Kidney epithelial cell (primary cell): ENCODE results near the gene HCRTR1. TPM values are rescaled to one million over a fixed set of nuclear protein-coding genes. Genes with fewer than 3 reads are reported as not detected.

Experiments
- DNase-seq: peaks from one replicate; pipeline ENCODE4 v3.0.0-alpha.2; 2010; ENCODE audit warnings: low read depth
- H3K27me3 ChIP-seq: 2 replicates; pipeline ENCODE4 v1.6.0; 2011; ENCODE audit warnings: low read length; ENCODE audit not compliant: control insufficient read depth, insufficient read depth
- H3K36me3 ChIP-seq: 2 replicates; pipeline ENCODE4 v1.5.1; 2011; ENCODE audit warnings: low read length; ENCODE audit not compliant: control insufficient read depth, insufficient read depth
- H3K4me3 ChIP-seq: 2 replicates; pipeline ENCODE4 v1.5.1; 2011; ENCODE audit warnings: low read depth, mild to moderate bottlenecking, control low read depth, low read length
- total RNA-seq: library from RNA; depleted of rRNA; stranded (reverse); fragments of >200 nt; gene quantifications from 2 replicates; pipeline ENCODE4 v1.2.3, GENCODE V29; 2015
- TF ChIP-seq, protein P1 (sequence below): IDR thresholded peaks from 2 replicates; pipeline ENCODE4 v1.5.1; 2011; ENCODE audit warnings: mild to moderate bottlenecking, moderate library complexity, low read length, control low read depth, inconsistent platforms; ENCODE audit not compliant: insufficient read depth, poor library complexity, severe bottlenecking

The HCRTR1 gene
- total RNA-seq, 1 donor from 2014 or later = not detected

DNA sequence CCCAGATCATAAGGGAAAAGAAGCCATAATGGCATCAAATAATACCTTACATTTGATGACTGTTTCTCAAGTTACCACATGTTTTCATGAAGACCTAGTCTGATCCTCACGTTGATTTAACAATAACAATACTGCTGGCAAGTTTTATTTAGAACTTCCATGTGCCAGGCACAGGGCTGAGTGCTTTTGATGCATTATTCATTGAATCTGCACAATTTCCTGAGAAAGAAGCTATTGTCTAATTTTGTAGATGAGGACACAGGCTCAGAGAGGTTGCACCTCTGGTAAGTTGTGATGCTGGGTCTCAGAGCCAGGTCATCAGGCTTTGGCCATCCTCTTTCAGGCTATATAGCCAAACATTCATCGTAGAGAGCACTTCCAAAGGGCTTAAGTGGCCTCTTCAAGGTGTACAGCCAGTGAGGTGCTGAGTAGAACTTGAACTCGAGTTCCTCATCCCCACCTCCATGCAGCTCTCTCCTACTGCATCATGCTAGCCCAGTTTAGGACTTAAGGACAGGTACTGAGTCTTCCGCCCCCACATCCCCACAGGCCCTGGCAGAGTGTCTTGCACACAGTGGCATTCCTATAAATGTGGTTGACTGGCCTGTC lies 35.5 kb downstream of the HCRTR1 start:
- no peaks in the 10 kb centered on the region for H3K27me3 ChIP-seq
- TF ChIP-seq, protein P1, sequence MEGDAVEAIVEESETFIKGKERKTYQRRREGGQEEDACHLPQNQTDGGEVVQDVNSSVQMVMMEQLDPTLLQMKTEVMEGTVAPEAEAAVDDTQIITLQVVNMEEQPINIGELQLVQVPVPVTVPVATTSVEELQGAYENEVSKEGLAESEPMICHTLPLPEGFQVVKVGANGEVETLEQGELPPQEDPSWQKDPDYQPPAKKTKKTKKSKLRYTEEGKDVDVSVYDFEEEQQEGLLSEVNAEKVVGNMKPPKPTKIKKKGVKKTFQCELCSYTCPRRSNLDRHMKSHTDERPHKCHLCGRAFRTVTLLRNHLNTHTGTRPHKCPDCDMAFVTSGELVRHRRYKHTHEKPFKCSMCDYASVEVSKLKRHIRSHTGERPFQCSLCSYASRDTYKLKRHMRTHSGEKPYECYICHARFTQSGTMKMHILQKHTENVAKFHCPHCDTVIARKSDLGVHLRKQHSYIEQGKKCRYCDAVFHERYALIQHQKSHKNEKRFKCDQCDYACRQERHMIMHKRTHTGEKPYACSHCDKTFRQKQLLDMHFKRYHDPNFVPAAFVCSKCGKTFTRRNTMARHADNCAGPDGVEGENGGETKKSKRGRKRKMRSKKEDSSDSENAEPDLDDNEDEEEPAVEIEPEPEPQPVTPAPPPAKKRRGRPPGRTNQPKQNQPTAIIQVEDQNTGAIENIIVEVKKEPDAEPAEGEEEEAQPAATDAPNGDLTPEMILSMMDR = no peak
- H3K36me3 ChIP-seq = no peaks in the 10 kb centered on the region
- H3K4me3 ChIP-seq = no peak overlapping the region
- DNase-seq = no peak

DNA sequence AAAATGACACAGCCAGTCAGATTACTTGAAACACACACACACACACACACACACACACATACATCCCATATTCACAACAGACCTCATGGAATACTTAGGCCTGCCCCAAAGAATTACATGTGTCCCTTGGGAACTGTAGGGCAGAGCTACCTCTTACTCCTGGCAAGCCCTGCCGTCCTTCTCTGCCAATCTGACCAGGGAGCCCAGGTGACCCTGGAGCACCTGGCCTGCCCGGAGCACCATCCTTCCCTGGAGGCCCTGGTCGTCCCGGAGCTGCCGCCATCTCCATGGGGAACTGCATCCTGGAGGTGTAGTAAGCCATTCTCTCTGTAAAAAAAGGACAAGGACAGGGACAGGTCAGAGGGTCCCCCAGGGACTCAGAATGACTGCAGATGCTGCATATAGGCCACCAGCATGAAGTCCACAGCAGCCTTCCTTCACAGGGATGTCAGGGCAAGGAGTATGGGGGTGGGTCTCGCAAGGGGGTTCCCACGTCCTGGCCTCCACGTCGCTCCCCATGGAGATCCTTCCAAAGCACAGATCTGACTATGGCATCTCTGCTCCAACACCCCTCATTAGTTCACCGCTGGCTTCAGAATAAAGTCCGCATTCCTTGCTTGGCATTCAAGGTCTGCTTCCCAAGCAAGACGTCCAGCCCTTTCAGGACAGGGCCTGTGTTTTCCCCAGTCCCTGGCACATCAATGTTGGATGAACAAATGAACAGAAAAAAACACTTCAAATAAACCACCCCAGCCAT lies 36.4 kb downstream of the HCRTR1 start:
- H3K4me3 ChIP-seq = no peak overlapping the region
- no peaks in the 10 kb centered on the region for H3K36me3 ChIP-seq
- DNase-seq = no peak
- TF ChIP-seq, protein P1 = no peak
- H3K27me3 ChIP-seq = no peaks in the 10 kb centered on the region

DNA sequence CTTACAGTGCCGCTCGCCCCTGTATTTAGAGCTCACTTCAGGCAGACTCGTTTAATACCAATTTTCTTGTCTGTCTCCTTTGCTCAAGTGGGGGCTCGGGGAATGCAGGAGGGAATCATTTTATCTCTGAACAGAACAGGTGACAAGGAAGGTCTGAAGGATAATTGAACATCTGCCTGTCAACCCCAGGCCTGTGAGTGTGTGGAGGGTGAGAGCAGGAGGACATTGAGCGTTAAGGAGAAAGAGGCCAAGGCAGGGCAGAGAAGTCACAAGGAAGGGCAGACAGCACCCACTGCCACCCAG lies 36.9 kb downstream of the HCRTR1 start:
- no peaks in the 10 kb centered on the region for H3K36me3 ChIP-seq
- no peak for DNase-seq
- TF ChIP-seq, protein P1 = no peak
- no peak overlapping the region for H3K4me3 ChIP-seq
- H3K27me3 ChIP-seq = no peaks in the 10 kb centered on the region

DNA sequence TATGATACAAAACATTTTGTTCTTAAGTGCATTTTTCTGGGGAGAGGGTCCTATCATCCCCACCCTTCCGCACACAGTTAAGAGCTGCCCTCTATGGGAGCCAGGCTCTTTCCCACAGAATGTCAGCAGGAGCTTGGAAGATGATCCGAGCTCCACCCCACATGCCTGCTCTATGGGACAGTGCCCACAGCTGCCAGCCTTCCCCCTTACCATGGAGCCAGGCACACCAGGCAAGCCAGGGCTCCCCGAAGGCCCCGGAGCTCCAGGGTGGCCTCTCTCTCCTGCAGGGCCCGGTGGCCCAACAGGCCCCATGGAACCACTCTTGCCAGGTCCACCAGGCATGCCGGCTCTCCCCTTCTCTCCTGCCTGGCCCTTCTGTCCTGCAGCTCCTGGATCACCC lies 37.6 kb downstream of the HCRTR1 start:
- TF ChIP-seq, protein P1 = no peak
- Histone ChIP-seq H3K27me3 (no peaks in the 10 kb centered on the region), H3K4me3 (no peak overlapping the region), H3K36me3 (no peaks in the 10 kb centered on the region)
- no peak for DNase-seq

DNA sequence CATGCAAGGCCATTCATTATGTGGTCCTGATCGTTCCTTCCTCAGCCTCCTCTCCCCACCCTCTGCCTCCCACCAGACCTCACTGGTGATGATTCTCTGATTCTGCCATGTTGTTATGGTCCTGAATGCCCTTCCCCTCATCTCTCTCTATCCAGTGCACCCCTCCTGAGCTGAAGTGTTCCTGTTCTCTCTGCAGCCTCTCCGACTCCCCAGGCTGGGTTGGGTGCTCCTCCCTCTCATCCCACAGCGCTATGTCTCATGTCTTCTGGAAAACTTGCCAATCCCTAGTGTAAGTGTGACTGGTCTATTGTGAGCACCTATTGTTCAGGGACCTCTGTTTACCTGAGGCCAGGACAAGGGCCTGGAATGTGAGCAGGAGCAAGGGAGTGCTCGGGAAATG lies 38.3 kb downstream of the HCRTR1 start:
- DNase-seq = no peak
- Histone ChIP-seq H3K27me3 (no peaks in the 10 kb centered on the region), H3K36me3 (no peaks in the 10 kb centered on the region), H3K4me3 (no peak overlapping the region)
- TF ChIP-seq, protein P1 = no peak
